ENCODE results near the gene P2RY14. TPM values are rescaled to one million over a fixed set of nuclear protein-coding genes. Genes with fewer than 3 reads are reported as not detected.

Gene P2RY14
- total RNA-seq, 1 donor from 2014 or later: 1.6 TPM

GRCh38 chr3:151224268-151224866 is 54.0 kb downstream of the P2RY14 start:
- Histone ChIP-seq H3K27ac (ENCODE audit: low read depth, low read length) (no peak overlapping the region), H3K4me3 (ENCODE audit: low read length in 3 of 3) (no peak overlapping the region), H3K36me3 (ENCODE audit: control insufficient read depth in 3 of 3, insufficient read depth in 3 of 3, low read length in 3 of 3) (no peaks in the 10 kb centered on the region), H3K9me3 (ENCODE audit: control insufficient read depth in 3 of 3, low read length in 3 of 3) (no peaks in the 10 kb centered on the region), H3K27me3 (ENCODE audit: control insufficient read depth in 3 of 3, insufficient read depth in 3 of 3, low read length in 3 of 3) (no peaks in the 10 kb centered on the region), H3K9ac (ENCODE audit: low read depth in 1 of 3, low read length in 3 of 3) (no peak overlapping the region), H3K4me1 (ENCODE audit: control insufficient read depth in 3 of 3, insufficient read depth in 3 of 3, low read length in 3 of 3) (peaks cover 8 to 15% (median 14%) of the 10 kb centered on the region in 3 donors)

GRCh38 chr3:151219056-151219455 is 59.3 kb downstream of the P2RY14 start:
- H3K4me1 ChIP-seq (ENCODE audit: control insufficient read depth in 3 of 3, insufficient read depth in 3 of 3, low read length in 3 of 3): peaks cover 3 to 6% (median 3%) of the 10 kb centered on the region in 3 donors
- H3K9me3 ChIP-seq (ENCODE audit: control insufficient read depth in 3 of 3, low read length in 3 of 3): no peaks in the 10 kb centered on the region
- H3K27me3 ChIP-seq (ENCODE audit: control insufficient read depth in 3 of 3, insufficient read depth in 3 of 3, low read length in 3 of 3): no peaks in the 10 kb centered on the region
- no peak overlapping the region for H3K27ac ChIP-seq (ENCODE audit: low read depth, low read length)
- H3K36me3 ChIP-seq (ENCODE audit: control insufficient read depth in 3 of 3, insufficient read depth in 3 of 3, low read length in 3 of 3): no peaks in the 10 kb centered on the region
- no peak overlapping the region for H3K9ac ChIP-seq (ENCODE audit: low read depth in 1 of 3, low read length in 3 of 3)
- no peak overlapping the region for H3K4me3 ChIP-seq (ENCODE audit: low read length in 3 of 3)

GRCh38 chr3:151218136-151218535 is 60.2 kb downstream of the P2RY14 start:
- Histone ChIP-seq H3K9me3 (ENCODE audit: control insufficient read depth in 3 of 3, low read length in 3 of 3) (no peaks in the 10 kb centered on the region), H3K9ac (ENCODE audit: low read depth in 1 of 3, low read length in 3 of 3) (no peak overlapping the region), H3K27ac (ENCODE audit: low read depth, low read length) (no peak overlapping the region), H3K4me1 (ENCODE audit: control insufficient read depth in 3 of 3, insufficient read depth in 3 of 3, low read length in 3 of 3) (peaks cover 3 to 6% (median 3%) of the 10 kb centered on the region in 3 donors), H3K36me3 (ENCODE audit: control insufficient read depth in 3 of 3, insufficient read depth in 3 of 3, low read length in 3 of 3) (no peaks in the 10 kb centered on the region), H3K27me3 (ENCODE audit: control insufficient read depth in 3 of 3, insufficient read depth in 3 of 3, low read length in 3 of 3) (no peaks in the 10 kb centered on the region), H3K4me3 (ENCODE audit: low read length in 3 of 3) (no peak overlapping the region)

GRCh38 chr3:151216641-151217607 is 61.4 kb downstream of the P2RY14 start:
- no peak overlapping the region for H3K4me3 ChIP-seq (ENCODE audit: low read length in 3 of 3)
- H3K9me3 ChIP-seq (ENCODE audit: control insufficient read depth in 3 of 3, low read length in 3 of 3): no peaks in the 10 kb centered on the region
- no peak overlapping the region for H3K27ac ChIP-seq (ENCODE audit: low read depth, low read length)
- peaks cover 3 to 6% (median 3%) of the 10 kb centered on the region in 3 donors for H3K4me1 ChIP-seq (ENCODE audit: control insufficient read depth in 3 of 3, insufficient read depth in 3 of 3, low read length in 3 of 3)
- no peaks in the 10 kb centered on the region for H3K27me3 ChIP-seq (ENCODE audit: control insufficient read depth in 3 of 3, insufficient read depth in 3 of 3, low read length in 3 of 3)
- no peaks in the 10 kb centered on the region for H3K36me3 ChIP-seq (ENCODE audit: control insufficient read depth in 3 of 3, insufficient read depth in 3 of 3, low read length in 3 of 3)
- no peak overlapping the region for H3K9ac ChIP-seq (ENCODE audit: low read depth in 1 of 3, low read length in 3 of 3)

GRCh38 chr3:151214459-151214858 is 63.9 kb downstream of the P2RY14 start:
- no peaks in the 10 kb centered on the region for H3K27me3 ChIP-seq (ENCODE audit: control insufficient read depth in 3 of 3, insufficient read depth in 3 of 3, low read length in 3 of 3)
- no peak overlapping the region for H3K9ac ChIP-seq (ENCODE audit: low read depth in 1 of 3, low read length in 3 of 3)
- no peaks in the 10 kb centered on the region for H3K9me3 ChIP-seq (ENCODE audit: control insufficient read depth in 3 of 3, low read length in 3 of 3)
- no peaks in the 10 kb centered on the region for H3K36me3 ChIP-seq (ENCODE audit: control insufficient read depth in 3 of 3, insufficient read depth in 3 of 3, low read length in 3 of 3)
- H3K4me1 ChIP-seq (ENCODE audit: control insufficient read depth in 3 of 3, insufficient read depth in 3 of 3, low read length in 3 of 3): peaks cover 3 to 6% (median 3%) of the 10 kb centered on the region in 3 donors
- no peak overlapping the region for H3K4me3 ChIP-seq (ENCODE audit: low read length in 3 of 3)
- H3K27ac ChIP-seq (ENCODE audit: low read depth, low read length): no peak overlapping the region

- no peak overlapping the region for H3K4me3 ChIP-seq (ENCODE audit: low read length in 3 of 3)
- no peaks in the 10 kb centered on the region for H3K9me3 ChIP-seq (ENCODE audit: control insufficient read depth in 3 of 3, low read length in 3 of 3)
- H3K9ac ChIP-seq (ENCODE audit: low read depth in 1 of 3, low read length in 3 of 3): no peak overlapping the region
- no peaks in the 10 kb centered on the region for H3K36me3 ChIP-seq (ENCODE audit: control insufficient read depth in 3 of 3, insufficient read depth in 3 of 3, low read length in 3 of 3)
- H3K27me3 ChIP-seq (ENCODE audit: control insufficient read depth in 3 of 3, insufficient read depth in 3 of 3, low read length in 3 of 3): no peaks in the 10 kb centered on the region
- H3K4me1 ChIP-seq (ENCODE audit: control insufficient read depth in 3 of 3, insufficient read depth in 3 of 3, low read length in 3 of 3): peaks cover under 1 to 3% (median 3%) of the 10 kb centered on the region in 3 donors
- no peak overlapping the region for H3K27ac ChIP-seq (ENCODE audit: low read depth, low read length)
Observed at GRCh38 chr3:151213881-151214280, 64.5 kb downstream of the P2RY14 start.

GRCh38 chr3:151213151-151213550 is 65.2 kb downstream of the P2RY14 start:
- no peak overlapping the region for H3K4me3 ChIP-seq (ENCODE audit: low read length in 3 of 3)
- H3K36me3 ChIP-seq (ENCODE audit: control insufficient read depth in 3 of 3, insufficient read depth in 3 of 3, low read length in 3 of 3): no peaks in the 10 kb centered on the region
- H3K9me3 ChIP-seq (ENCODE audit: control insufficient read depth in 3 of 3, low read length in 3 of 3): no peaks in the 10 kb centered on the region

GRCh38 chr3:151210676-151211381 is 67.5 kb downstream of the P2RY14 start:
- Histone ChIP-seq H3K36me3 (ENCODE audit: control insufficient read depth in 3 of 3, insufficient read depth in 3 of 3, low read length in 3 of 3) (no peaks in the 10 kb centered on the region), H3K4me3 (ENCODE audit: low read length in 3 of 3) (no peak overlapping the region), H3K27ac (ENCODE audit: low read depth, low read length) (no peak overlapping the region), H3K27me3 (ENCODE audit: control insufficient read depth in 3 of 3, insufficient read depth in 3 of 3, low read length in 3 of 3) (no peaks in the 10 kb centered on the region), H3K4me1 (ENCODE audit: control insufficient read depth in 3 of 3, insufficient read depth in 3 of 3, low read length in 3 of 3) (no peaks in the 10 kb centered on the region), H3K9ac (ENCODE audit: low read depth in 1 of 3, low read length in 3 of 3) (no peak overlapping the region), H3K9me3 (ENCODE audit: control insufficient read depth in 3 of 3, low read length in 3 of 3) (no peaks in the 10 kb centered on the region)

More at GRCh38 chr3:151213151-151213550, 65.2 kb downstream of the P2RY14 start:
- Histone ChIP-seq H3K9ac (ENCODE audit: low read depth in 1 of 3, low read length in 3 of 3) (no peak overlapping the region), H3K27ac (ENCODE audit: low read depth, low read length) (no peak overlapping the region), H3K27me3 (ENCODE audit: control insufficient read depth in 3 of 3, insufficient read depth in 3 of 3, low read length in 3 of 3) (no peaks in the 10 kb centered on the region), H3K4me1 (ENCODE audit: control insufficient read depth in 3 of 3, insufficient read depth in 3 of 3, low read length in 3 of 3) (peaks cover 0 to 3% (median 3%) of the 10 kb centered on the region in 3 donors)

GRCh38 chr3:151209654-151210053 is 68.7 kb downstream of the P2RY14 start:
- H3K36me3 ChIP-seq (ENCODE audit: control insufficient read depth in 3 of 3, insufficient read depth in 3 of 3, low read length in 3 of 3): no peaks in the 10 kb centered on the region
- no peaks in the 10 kb centered on the region for H3K4me1 ChIP-seq (ENCODE audit: control insufficient read depth in 3 of 3, insufficient read depth in 3 of 3, low read length in 3 of 3)
- H3K27me3 ChIP-seq (ENCODE audit: control insufficient read depth in 3 of 3, insufficient read depth in 3 of 3, low read length in 3 of 3): no peaks in the 10 kb centered on the region
- no peak overlapping the region for H3K27ac ChIP-seq (ENCODE audit: low read depth, low read length)
- H3K9me3 ChIP-seq (ENCODE audit: control insufficient read depth in 3 of 3, low read length in 3 of 3): no peaks in the 10 kb centered on the region
- no peak overlapping the region for H3K4me3 ChIP-seq (ENCODE audit: low read length in 3 of 3)
- H3K9ac ChIP-seq (ENCODE audit: low read depth in 1 of 3, low read length in 3 of 3): no peak overlapping the region
